ENCODE results near the gene PCSK4.

The PCSK4 gene

DNA sequence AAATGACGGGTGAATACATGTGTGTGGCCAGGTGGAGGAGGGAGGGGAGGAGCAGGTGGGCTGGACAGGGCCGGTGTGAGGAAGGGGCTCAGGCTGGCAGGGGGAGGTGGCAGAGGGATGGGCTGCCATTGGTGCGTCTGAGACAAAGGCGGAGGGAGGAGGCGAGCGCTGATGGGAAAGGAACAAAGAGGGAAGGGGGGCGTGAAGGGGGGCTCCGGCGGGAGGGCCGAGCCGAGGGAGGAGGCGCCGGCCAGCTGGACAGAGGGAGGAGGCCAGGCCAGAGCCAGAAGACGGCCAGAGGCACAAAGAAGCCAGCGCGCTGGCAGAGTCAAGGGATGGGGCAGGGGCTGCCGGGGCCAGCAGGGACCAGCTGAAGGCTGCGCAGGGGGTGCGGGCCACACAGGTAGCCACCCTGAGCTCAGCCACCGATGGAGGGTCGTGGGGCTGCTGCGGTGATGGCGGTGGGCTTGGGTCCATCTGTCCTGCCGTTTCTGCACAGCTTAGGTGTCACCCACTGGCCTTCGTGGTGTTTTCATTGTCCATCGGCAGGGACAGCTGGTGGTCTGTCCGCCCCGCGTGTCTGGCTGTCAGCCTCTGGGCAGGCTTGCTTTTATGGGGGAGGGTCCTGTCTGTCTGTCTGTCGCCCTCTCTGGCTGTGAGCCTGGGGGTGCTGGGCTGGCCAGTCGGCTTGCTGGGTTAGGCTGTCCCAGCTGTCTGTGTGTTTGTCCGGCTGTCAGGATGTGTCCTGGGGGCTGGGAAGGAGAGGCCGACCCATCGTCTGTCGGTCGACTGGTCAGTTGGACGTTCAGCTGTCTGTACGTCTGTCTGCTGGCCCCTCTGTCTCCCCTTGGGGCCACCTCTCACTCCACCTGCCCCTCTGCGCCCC is 38.0 kb downstream of the PCSK4 start:
- TF ChIP-seq, protein P1, sequence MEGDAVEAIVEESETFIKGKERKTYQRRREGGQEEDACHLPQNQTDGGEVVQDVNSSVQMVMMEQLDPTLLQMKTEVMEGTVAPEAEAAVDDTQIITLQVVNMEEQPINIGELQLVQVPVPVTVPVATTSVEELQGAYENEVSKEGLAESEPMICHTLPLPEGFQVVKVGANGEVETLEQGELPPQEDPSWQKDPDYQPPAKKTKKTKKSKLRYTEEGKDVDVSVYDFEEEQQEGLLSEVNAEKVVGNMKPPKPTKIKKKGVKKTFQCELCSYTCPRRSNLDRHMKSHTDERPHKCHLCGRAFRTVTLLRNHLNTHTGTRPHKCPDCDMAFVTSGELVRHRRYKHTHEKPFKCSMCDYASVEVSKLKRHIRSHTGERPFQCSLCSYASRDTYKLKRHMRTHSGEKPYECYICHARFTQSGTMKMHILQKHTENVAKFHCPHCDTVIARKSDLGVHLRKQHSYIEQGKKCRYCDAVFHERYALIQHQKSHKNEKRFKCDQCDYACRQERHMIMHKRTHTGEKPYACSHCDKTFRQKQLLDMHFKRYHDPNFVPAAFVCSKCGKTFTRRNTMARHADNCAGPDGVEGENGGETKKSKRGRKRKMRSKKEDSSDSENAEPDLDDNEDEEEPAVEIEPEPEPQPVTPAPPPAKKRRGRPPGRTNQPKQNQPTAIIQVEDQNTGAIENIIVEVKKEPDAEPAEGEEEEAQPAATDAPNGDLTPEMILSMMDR (IDR thresholded peaks at IDR 0.05; ENCODE audit: unreplicated experiment in 3 of 3): no peak
- Mint-ChIP-seq H3K27ac (no peak overlapping the region), H3K9me3 (no peaks in the 10 kb centered on the region), H3K36me3 (ENCODE audit: low read depth) (no peaks in the 10 kb centered on the region), H3K4me3 (no peak overlapping the region), H3K4me1 (peaks cover 11% of the 10 kb centered on the region), H3K27me3 (ENCODE audit: low read depth) (peaks cover 80% of the 10 kb centered on the region)

DNA sequence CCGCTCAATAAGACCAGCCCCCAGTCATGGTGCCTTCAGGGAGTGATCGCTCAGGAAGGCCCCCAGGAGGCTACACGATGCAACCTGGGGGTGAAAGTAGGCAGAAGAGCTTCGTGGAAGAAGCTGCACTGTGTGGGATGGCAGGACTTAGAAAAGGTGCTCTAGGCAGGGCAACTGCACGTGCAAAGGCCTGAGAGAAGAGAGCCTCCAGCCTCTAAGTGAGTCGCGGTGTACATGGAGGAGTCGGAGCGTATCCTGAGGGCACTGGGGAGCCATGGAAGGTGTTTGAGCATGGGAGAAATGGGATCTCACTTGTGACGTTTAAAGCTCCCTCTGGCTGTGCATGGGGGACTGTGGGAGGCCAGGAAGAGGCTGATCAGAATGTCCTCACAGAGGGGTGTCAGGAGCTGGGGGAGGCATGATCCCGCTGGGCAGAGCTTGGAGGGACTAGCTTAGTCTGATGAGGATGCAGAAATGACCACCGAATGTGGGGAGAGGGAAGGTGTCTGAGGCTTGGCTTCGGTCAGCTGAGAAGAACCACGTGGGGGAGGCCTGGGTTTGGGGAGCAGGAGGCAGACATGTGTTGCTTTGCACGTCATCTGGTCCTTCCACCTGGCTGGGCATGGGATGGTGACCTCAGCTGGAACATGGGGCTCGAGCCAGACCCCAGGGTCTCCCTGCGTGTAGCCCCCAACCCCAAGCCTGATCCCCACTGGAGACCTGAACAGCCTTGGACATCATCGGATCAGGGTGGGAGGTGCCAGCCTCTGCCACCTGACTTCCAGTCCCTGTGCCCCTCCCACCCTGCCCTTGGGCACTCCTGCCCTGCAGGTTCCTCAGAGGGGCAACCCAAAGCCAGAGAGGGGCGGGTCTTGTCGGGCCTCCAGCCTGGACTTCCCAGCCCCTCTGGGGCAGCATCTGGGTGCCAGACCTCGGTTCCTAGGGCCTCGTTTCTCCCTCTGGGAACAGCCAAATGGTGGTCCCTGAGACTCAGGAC is 39.1 kb downstream of the PCSK4 start:
- peak overlapping the region; percentile 30 to 72 (median 68) for H3K4me3 Mint-ChIP-seq
- TF ChIP-seq, protein P1 (IDR thresholded peaks at IDR 0.05; ENCODE audit: unreplicated experiment in 3 of 3): no peak
- no peaks in the 10 kb centered on the region for H3K9me3 Mint-ChIP-seq
- H3K27me3 Mint-ChIP-seq (ENCODE audit: low read depth): peaks cover 85% of the 10 kb centered on the region
- H3K27ac Mint-ChIP-seq: no peak overlapping the region
- H3K36me3 Mint-ChIP-seq (ENCODE audit: low read depth): no peaks in the 10 kb centered on the region
- peaks cover 11% of the 10 kb centered on the region for H3K4me1 Mint-ChIP-seq

DNA sequence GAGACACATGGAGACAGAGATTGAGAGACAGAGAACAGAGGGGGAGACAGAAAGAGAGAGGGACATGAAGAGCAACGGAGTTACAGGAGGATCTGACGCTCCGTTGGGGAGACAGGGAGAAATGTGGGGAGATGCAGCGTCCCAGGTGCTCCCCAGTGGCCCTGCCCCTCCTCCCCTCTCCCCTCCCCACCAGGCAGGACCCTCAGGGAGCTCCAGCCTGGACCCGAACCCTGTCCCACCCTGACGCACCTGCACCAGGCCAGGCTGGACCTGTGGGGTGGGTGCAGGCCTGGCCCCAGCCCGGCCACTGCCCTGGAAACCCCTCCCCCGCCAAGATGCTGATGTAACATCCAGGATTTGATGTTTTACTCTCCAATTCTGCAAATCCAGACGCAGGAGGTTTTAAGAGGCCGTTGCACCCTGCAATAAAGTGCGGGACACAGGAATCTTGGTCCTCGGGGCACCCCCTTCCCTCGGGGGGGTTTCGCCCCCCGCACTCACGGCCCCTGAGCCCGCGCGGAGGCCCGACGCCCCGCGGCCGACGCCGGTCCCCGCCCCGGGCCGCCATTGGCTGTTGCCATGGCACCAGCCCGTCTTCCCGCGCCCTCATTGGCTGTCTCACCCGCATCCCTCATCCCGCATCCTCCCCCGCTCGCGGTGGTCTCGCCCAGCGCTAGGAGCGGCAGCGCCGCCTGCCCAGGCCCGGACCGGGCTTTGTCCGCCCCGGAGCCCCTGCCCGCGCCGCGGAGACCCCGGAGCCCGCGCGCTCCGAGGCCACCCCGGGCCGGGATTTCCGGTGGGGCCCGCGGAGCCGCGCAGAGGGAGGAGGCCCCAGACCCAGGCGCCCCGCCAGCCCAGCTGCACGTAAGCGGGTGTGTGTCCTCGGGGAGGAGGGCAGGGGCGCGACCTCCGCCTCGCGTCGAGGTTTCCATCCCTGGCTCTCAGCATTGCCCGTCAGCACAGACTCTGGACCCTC is 40.4 kb downstream of the PCSK4 start, which contains the start of gene APC2:
Gene APC2 (plus strand): TSS at position 655 of the 976 bp plus-strand sequence. CDS start 2,881 bp downstream, outside the sequence.
- H3K4me1 Mint-ChIP-seq: peaks cover 11% of the 10 kb centered on the region
- H3K4me3 Mint-ChIP-seq: peak within 1 kb of the TSS; percentile 56 to 72 (median 68)
- H3K36me3 Mint-ChIP-seq (ENCODE audit: low read depth): no peaks in the 10 kb centered on the region
- H3K9me3 Mint-ChIP-seq: no peaks in the 10 kb centered on the region
- H3K27ac Mint-ChIP-seq: no peak within 1 kb of the TSS
- peaks cover 77% of the 10 kb centered on the region for H3K27me3 Mint-ChIP-seq (ENCODE audit: low read depth)
- TF ChIP-seq, protein P1 (IDR thresholded peaks at IDR 0.05; ENCODE audit: unreplicated experiment in 3 of 3): no peak

DNA sequence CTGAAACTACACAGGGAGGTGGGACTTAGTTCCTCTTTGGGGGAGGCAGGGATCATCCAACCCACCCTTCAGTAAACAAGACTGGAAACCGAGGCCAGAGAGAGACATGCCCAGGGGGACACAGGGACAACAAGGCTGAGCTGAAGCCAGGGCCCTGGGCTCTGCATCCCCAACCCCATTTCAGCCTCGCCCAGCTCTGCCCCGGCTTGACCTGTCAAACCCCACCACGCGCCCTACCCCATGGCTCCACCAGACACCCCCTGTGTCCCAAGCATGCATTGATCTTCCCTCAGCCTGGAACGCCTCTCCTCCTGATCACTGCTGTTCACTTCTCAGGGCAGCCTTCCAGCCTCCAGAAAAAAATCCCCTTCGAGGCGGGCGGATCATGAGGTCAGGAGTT is 42.2 kb downstream of the PCSK4 start:
- H3K36me3 Mint-ChIP-seq (ENCODE audit: low read depth): no peaks in the 10 kb centered on the region
- no peaks in the 10 kb centered on the region for H3K9me3 Mint-ChIP-seq

More for the DNA sequence above, 42.2 kb downstream of the PCSK4 start:
- peak overlapping the region; percentile 63 to 78 (median 71) for H3K4me3 Mint-ChIP-seq
- peaks cover 11% of the 10 kb centered on the region for H3K4me1 Mint-ChIP-seq
- H3K27me3 Mint-ChIP-seq (ENCODE audit: low read depth): peaks cover 67% of the 10 kb centered on the region
- H3K27ac Mint-ChIP-seq: no peak overlapping the region
- TF ChIP-seq, protein P1 (IDR thresholded peaks at IDR 0.05; ENCODE audit: unreplicated experiment in 3 of 3): no peak
